Activated T-cell treated with anti-CD3 and anti-CD28 coated beads, Interleukin-2, amount 50 U/mL, for 4 hours (primary cell): ENCODE measurements around the gene OSBPL9. TPM values are rescaled to one million over a fixed set of nuclear protein-coding genes. Genes with fewer than 3 reads are reported as not detected.

ENCODE experiments used
- ATAC-seq, 2 donors: fragments of 200-7000 bp; cut with Tn5 transposase; one replicate each; pipeline ENCODE4 v1.10.0; 2021
- DNase-seq: peaks from one replicate; pipeline ENCODE4 v3.0.0-alpha.2; 2020
- H3K27me3 Mint-ChIP-seq: one replicate; pipeline ENCODE4 v1.8.0; 2021; ENCODE audit warnings: low read depth, mixed read lengths
- H3K36me3 Mint-ChIP-seq: one replicate; pipeline ENCODE4 v1.8.0; 2022; ENCODE audit warnings: mixed read lengths; ENCODE audit not compliant: insufficient read depth
- H3K4me1 Mint-ChIP-seq: one replicate; pipeline ENCODE4 v1.8.0; 2021; ENCODE audit warnings: low read depth, mixed read lengths
- H3K4me3 Mint-ChIP-seq: one replicate; pipeline ENCODE4 v1.8.0; 2021; ENCODE audit warnings: mild to moderate bottlenecking, moderate library complexity, mixed read lengths
- H3K9me3 Mint-ChIP-seq: one replicate; pipeline ENCODE4 v1.8.0; 2021; ENCODE audit warnings: mixed read lengths
- total RNA-seq, 3 donors: library from RNA; stranded (reverse); gene quantifications; one replicate each; pipeline ENCODE4 v1.2.1, GENCODE V29; 2021

The OSBPL9 gene
- total RNA-seq, 3 donors from 2014 or later, result 29.6 to 31.9 (median 31.5) TPM

DNA sequence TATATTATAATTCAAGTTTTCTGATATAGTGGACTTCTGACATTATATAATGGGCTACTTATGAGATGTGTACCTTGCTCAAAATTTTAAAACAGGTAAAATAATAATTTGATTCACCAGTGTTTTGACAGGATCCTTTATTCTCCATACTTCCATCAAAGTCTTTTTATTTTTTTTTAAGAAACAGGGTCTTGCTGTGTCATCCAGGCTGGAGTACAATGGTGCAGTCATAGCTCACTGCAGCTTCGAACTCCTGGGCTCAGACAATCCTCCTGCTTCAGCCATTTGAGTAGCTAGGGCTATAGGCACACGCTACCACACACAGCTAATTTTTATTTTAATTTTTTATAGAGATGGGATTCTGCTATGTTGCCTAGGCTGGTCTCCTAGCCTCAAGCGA lies 132.3 kb downstream of the OSBPL9 start:
- ATAC-seq, result no peak
- no peak for DNase-seq
- Mint-ChIP-seq H3K4me1 (peaks cover 9% of the 10 kb centered on the region), H3K4me3 (no peak overlapping the region), H3K36me3 (peaks cover 21% of the 10 kb centered on the region), H3K27me3 (no peaks in the 10 kb centered on the region), H3K9me3 (peaks cover 5% of the 10 kb centered on the region)

DNA sequence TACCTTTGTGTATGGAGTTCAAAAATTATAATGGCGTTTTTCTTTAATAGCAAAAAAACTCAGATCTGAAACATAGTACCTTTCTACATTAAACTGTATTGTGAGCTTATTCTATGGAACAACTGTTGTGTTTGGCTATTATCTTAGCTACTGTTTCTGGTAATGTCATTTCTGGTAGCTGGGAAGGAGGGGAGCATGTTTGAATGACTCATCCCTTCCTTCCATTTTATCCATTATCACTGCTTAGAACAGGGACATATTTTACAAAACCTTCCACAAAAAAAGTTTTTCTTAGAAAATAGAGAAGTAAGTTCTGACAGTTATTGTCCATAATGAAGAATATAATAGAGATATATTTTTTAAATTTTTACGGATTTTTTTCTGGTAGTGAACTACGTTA lies 133.3 kb downstream of the OSBPL9 start:
- Mint-ChIP-seq H3K4me3 (no peak overlapping the region), H3K27me3 (no peaks in the 10 kb centered on the region)
- no peak for DNase-seq

DNA sequence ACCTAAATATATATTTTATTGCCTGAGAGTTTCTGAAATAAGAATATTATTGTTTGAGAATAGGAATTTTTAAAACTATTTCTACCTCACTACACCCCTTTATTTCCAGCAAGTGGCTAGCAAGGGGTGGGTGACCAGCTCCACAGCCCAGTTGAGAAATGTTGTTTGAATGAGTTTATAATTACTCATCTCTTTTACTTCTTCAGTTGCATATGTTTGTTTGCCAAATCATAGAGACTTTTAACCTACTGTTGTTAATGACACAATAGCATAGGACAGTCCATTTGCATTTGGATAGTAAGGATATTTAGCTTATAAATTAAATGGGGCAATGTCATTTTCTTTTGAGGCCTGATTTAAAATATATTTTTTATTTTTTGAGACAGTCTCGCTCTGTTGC lies 133.8 kb downstream of the OSBPL9 start:
- H3K27me3 Mint-ChIP-seq, result no peaks in the 10 kb centered on the region
- H3K36me3 Mint-ChIP-seq, result peaks cover 28% of the 10 kb centered on the region
- peaks cover 3% of the 10 kb centered on the region for H3K4me1 Mint-ChIP-seq
- H3K4me3 Mint-ChIP-seq, result no peak overlapping the region
- ATAC-seq, result no peak
- peaks cover 5% of the 10 kb centered on the region for H3K9me3 Mint-ChIP-seq
- DNase-seq, result no peak

More for the DNA sequence above, 133.3 kb downstream of the OSBPL9 start:
- Mint-ChIP-seq H3K36me3 (peaks cover 27% of the 10 kb centered on the region), H3K9me3 (peaks cover 5% of the 10 kb centered on the region), H3K4me1 (peaks cover 3% of the 10 kb centered on the region)
- no peak for ATAC-seq

DNA sequence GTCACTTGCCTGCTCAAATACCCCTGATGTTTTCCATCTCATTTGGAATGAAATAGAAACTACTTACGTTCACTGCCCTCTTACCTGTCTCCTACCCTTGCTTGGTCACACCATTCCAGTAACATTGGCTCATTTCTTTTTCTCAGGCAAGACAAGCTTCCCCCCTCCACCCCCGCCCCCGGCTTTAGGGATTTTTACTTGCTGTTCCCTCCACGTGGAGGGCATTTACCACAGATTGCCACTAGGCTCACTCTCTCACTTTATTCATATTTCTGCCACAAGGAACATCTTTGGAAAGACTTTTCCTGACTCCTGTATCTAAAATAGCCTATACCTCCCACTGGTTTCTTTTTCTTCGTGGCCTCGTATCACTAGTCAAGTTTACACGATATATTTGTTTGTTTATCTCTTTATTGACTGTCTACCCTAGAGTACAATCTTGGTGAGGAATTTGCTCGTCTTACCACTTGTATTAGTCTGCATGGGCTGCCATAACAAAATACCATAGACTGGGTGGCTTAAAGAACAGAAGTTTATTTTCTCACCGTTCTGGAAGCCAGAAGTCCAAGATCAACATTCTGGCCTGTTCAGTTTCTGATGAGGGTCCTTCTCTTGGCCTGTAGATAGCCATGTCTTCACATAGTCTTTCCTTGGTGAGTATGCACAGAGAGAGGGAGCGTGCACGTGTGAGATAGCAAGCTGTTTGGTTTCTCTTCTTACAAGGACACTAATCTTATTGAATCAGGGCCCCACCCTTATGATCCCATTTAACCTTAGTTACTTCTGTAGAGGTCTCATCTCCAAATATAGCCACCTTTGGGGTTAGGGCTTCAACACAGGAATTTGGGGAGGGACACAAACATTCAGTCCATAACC lies 135.4 kb downstream of the OSBPL9 start:
- Mint-ChIP-seq H3K4me3 (no peak overlapping the region), H3K9me3 (peaks cover 5% of the 10 kb centered on the region), H3K27me3 (no peaks in the 10 kb centered on the region), H3K4me1 (peaks cover 3% of the 10 kb centered on the region), H3K36me3 (peaks cover 28% of the 10 kb centered on the region)
- no peak for DNase-seq
- no peak for ATAC-seq

DNA sequence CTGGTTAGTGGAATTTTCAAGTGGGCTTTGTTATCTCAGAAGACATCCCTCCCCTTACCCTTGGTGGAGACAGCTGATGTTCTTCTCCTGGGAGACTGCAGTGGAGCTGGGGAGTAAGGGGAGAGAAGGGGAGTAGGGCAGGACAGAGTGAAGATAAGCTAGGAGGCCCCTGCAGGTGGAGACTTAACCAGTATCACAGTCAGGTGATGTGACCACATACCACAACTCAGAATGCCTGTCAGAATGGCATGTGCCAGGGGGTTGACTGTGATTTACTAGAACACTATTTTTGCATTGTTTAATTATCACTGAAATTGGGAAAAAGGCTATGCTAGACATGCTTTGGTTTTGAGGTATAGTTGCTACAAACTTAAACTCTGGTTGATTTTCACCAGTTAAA lies 137.1 kb downstream of the OSBPL9 start:
- no peak overlapping the region for H3K4me3 Mint-ChIP-seq
- H3K27me3 Mint-ChIP-seq, result no peaks in the 10 kb centered on the region
- peaks cover 3% of the 10 kb centered on the region for H3K4me1 Mint-ChIP-seq
- H3K36me3 Mint-ChIP-seq, result peaks cover 28% of the 10 kb centered on the region
- ATAC-seq (no peak), DNase-seq (no peak)
- peaks cover 5% of the 10 kb centered on the region for H3K9me3 Mint-ChIP-seq

DNA sequence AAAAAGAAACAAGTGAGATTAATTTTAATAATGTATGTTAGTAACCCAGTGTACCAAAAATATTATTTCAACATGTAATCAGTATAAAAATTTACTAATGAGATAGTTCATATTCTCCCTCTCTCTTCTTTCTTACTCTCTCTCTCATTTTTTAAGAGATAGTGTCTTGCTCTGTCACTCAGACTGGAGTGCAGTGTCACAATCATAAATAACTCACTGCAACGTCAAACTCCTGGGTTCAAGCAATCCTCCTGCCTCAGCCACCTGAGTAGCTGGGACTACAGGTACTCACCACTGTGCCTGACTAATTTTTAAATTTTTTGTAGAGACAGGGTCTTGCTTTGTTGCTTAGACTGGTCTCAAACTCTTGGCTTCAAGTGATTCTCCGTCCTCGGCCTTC lies 137.8 kb downstream of the OSBPL9 start:
- Mint-ChIP-seq H3K4me1 (peaks cover 3% of the 10 kb centered on the region), H3K27me3 (no peaks in the 10 kb centered on the region), H3K9me3 (peaks cover 5% of the 10 kb centered on the region), H3K4me3 (no peak overlapping the region), H3K36me3 (peaks cover 30% of the 10 kb centered on the region)
- ATAC-seq (no peak), DNase-seq (no peak)

DNA sequence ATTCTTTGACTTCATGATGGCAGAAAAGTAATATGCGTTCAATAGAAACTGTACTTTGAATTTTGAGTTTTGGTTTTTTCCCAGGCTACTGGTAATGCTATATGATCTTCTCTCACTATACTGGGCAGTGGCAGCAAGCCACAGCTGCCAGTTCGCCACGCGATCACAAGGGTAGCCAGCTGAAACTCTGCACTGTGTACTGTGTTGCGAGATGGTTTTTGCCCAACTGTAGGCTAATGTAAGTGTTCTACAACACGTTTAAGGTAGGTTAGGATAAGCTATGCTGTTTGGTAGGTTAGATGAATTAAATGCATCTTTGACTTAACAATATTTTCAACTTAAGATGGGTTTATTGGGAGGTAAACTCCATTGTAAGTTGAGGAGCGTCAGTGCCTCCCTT lies 138.5 kb downstream of the OSBPL9 start:
- no peak for ATAC-seq

DNA sequence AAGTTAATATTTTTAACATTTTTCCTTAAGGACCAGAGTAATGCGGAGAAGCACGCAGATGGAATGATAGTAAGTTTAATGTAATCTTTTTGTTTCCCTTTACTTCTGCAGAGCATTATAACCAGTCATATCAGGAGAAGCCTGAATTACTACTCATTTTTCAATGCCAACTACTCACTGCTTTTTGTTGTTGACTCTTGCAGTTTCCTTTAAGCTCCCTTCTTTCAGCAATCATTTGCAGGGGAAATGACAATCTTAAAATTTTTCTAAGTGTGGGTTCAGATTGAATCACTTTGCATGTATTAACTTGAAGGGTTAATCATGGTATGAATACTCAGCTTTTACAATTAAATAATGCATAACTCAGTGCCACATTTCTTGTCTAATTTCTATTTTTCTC lies 139.4 kb downstream of the OSBPL9 start:
- Mint-ChIP-seq H3K36me3 (peaks cover 32% of the 10 kb centered on the region), H3K4me1 (peaks cover 10% of the 10 kb centered on the region), H3K9me3 (peaks cover 5% of the 10 kb centered on the region), H3K4me3 (no peak overlapping the region), H3K27me3 (no peaks in the 10 kb centered on the region)
- ATAC-seq (peak; percentile 46 to 54), DNase-seq (no peak)

More for the DNA sequence above, 138.5 kb downstream of the OSBPL9 start:
- Mint-ChIP-seq H3K4me1 (peaks cover 5% of the 10 kb centered on the region), H3K36me3 (peaks cover 31% of the 10 kb centered on the region), H3K9me3 (peaks cover 5% of the 10 kb centered on the region), H3K27me3 (no peaks in the 10 kb centered on the region), H3K4me3 (no peak overlapping the region)
- no peak for DNase-seq

DNA sequence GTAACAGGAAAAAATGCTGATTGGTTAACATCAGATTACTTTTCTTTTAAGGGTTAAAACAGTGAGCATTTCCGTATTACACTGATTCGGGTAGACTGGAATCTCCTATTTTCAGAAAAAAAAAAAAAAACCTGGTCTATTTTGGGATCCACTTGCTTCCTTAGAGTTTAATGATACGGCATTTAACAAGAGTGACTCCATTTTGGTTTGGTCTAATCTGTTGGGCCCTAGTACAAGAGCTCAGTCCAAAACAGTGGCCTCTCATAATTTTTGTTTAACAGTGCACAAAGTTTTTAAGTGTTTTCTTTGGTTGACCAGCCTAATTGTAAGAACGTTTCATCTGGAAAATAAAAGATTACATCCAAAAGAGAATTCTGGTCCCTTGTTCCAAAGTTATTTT lies 141.4 kb downstream of the OSBPL9 start:
- peaks cover 24% of the 10 kb centered on the region for H3K36me3 Mint-ChIP-seq
- no peak for ATAC-seq
- H3K27me3 Mint-ChIP-seq, result no peaks in the 10 kb centered on the region
- no peaks in the 10 kb centered on the region for H3K9me3 Mint-ChIP-seq
- H3K4me3 Mint-ChIP-seq, result no peak overlapping the region
- no peak for DNase-seq
- H3K4me1 Mint-ChIP-seq, result peaks cover 10% of the 10 kb centered on the region

DNA sequence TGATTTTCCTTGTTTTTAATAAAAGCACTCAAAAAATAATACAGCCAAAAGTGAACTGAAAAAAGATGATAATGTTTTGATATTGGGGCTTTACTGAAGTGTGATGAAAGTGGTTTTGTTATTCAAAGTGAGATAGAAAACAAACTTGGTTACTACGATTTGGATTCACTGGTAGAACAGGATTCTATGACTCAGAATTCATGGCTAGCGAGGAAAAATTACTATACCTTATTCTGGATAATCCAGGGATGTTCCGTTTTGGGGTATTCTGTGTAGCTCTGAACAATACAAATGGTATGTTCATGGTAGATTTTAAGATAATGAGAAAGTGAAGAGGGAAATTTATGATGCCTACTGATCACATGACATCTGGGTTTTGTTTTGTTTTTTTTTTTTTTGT lies 144.0 kb downstream of the OSBPL9 start:
- H3K36me3 Mint-ChIP-seq, result peaks cover 20% of the 10 kb centered on the region
- ATAC-seq, result no peak

DNA sequence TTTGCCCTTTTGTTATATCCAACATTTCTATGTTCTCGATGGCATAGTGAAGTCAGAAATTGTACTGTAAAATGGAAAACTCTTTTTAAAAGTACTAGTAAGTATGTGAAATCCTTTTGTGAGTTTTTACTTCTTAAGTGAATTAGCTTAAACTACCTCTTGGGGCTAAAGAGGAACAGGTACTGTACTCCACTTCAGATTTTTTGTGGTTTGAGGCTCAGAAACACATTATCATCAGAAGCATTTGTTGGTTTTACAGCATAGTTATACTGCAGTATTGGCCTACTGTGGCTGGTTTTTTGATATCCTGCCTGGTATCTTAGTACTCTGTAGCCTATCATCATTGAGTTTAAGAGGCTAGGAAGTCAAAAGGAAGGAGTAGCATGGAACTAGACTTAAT lies 144.5 kb downstream of the OSBPL9 start:
- H3K36me3 Mint-ChIP-seq, result peaks cover 23% of the 10 kb centered on the region
- H3K9me3 Mint-ChIP-seq, result no peaks in the 10 kb centered on the region
- H3K4me3 Mint-ChIP-seq, result no peak overlapping the region
- ATAC-seq, result no peak
- no peaks in the 10 kb centered on the region for H3K27me3 Mint-ChIP-seq
- no peak for DNase-seq
- H3K4me1 Mint-ChIP-seq, result peaks cover 7% of the 10 kb centered on the region

More for the DNA sequence above, 144.0 kb downstream of the OSBPL9 start:
- Mint-ChIP-seq H3K27me3 (no peaks in the 10 kb centered on the region), H3K4me3 (no peak overlapping the region), H3K4me1 (peaks cover 7% of the 10 kb centered on the region), H3K9me3 (no peaks in the 10 kb centered on the region)
- no peak for DNase-seq

DNA sequence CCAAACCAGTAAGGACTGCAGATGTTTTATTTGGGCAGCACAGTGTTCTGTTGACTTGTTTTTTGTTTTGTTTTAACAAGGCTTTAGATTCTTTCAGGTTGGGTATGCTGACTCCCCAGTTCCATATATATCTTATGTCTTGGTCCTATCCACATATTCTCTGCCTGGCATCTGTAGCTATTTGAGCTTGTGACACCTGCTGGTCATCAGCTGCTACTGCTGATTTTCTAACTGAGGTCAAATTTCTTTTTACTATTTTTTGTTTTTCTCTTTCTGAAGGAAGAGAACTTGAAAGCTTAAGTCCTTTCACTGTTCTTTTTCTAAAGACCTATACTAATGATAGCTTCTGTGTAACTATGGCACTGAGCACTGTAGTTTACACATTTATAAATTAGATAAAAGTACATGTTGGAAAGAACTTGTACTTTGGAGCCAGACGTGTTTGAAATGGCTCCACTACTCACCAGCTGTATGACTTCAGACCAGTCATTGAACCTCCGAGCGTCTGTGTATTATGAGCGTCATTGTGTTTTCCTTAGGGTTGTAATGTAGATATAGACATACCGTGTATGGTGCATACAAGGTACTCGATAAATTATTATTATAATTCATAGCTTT lies 152.2 kb downstream of the OSBPL9 start:
- H3K4me3 Mint-ChIP-seq, result no peak overlapping the region
- DNase-seq (no peak), ATAC-seq (peak in 1 of 2 donors; percentile 57)
- peaks cover 10% of the 10 kb centered on the region for H3K4me1 Mint-ChIP-seq
- no peaks in the 10 kb centered on the region for H3K9me3 Mint-ChIP-seq
- no peaks in the 10 kb centered on the region for H3K27me3 Mint-ChIP-seq
- H3K36me3 Mint-ChIP-seq, result peaks cover 42% of the 10 kb centered on the region

DNA sequence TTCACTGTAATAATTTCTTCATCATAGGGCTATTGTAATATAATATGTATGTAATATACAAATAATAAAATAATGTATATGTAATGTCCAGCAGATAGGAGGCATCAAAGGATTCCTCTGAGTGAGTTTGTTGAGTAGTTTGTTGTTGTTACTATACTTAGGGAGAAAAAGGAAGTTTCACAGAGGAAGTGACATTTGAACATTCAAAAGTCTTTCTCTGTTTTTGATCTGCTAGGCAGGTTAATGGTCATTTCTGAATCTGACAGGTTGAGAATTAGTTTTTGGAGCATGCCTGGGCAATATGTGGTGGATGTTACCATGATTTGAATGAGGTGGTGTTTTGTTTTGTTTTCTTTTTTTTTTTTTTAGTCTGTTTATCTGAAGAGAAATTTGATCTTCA lies 159.5 kb downstream of the OSBPL9 start:
- DNase-seq (no peak), ATAC-seq (no peak)
- Mint-ChIP-seq H3K9me3 (no peaks in the 10 kb centered on the region), H3K4me1 (peaks cover 11% of the 10 kb centered on the region), H3K27me3 (no peaks in the 10 kb centered on the region), H3K36me3 (peaks cover 33% of the 10 kb centered on the region), H3K4me3 (no peak overlapping the region)

DNA sequence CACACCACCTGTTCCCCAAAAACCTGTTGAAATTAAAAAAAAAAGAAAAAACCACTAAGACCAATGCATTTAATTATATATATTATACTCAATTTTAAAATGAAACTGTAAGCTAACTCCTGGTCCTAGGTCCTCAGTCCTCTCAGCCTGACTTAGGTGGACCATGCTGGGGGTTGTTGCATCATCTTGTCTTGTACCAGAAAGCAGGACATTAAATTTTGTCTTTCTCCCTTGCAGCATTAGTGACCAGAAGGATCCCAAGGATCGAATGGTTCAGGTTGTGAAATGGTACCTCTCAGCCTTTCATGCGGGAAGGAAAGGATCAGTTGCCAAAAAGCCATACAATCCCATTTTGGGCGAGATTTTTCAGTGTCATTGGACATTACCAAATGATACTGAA lies 164.0 kb downstream of the OSBPL9 start:
- Mint-ChIP-seq H3K4me3 (no peak overlapping the region), H3K36me3 (peaks cover 29% of the 10 kb centered on the region), H3K4me1 (peaks cover 3% of the 10 kb centered on the region), H3K27me3 (no peaks in the 10 kb centered on the region), H3K9me3 (no peaks in the 10 kb centered on the region)
- ATAC-seq (no peak), DNase-seq (no peak)

DNA sequence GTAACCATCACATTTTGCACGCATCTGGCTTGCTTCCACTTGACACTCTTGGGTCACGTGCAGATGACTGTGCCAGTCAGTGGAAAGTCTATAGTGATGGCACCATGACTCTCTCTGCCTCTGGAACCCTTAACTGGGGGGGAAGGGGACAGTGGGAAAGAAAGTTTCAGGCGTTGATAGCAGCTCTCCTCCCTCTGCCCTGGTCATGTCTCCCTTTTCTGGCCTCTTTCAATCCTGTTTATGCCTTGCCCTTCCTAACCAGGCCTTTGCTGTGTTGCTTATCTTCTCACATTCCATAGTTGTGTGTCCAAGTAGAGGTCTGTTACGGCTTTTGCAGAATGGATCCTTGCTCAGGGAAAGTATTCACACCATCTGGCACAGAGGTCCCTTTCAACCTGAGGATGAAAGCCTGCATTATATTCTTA lies 168.1 kb downstream of the OSBPL9 start:
- Mint-ChIP-seq H3K4me3 (no peak overlapping the region), H3K9me3 (no peaks in the 10 kb centered on the region), H3K4me1 (no peaks in the 10 kb centered on the region), H3K27me3 (no peaks in the 10 kb centered on the region), H3K36me3 (peaks cover 47% of the 10 kb centered on the region)
- no peak for ATAC-seq
- no peak for DNase-seq
